ENCODE measurements around the gene FASTKD1.

DNA sequence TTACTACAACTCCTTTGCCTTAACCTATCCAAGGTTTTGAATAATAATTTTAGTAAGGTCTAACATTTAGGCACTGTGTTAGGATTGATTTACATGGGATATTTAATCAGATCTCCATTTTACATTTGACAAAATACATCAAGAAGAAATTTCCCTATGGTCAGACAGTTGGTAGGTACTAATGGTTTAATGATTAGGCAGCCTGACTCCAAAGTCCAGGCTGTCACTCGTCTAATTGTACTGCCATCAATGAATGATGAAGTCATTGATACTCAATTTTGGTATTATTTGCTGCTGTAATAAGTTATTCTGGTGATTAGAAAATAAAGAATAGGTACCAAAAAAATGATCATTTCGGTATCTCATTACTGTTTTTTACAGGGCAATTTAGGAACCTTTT lies 80.3 kb downstream of the FASTKD1 start:
- no peak for TF ChIP-seq POLR2A (IDR thresholded peaks at IDR 0.05)
- TF ChIP-seq, protein P1, sequence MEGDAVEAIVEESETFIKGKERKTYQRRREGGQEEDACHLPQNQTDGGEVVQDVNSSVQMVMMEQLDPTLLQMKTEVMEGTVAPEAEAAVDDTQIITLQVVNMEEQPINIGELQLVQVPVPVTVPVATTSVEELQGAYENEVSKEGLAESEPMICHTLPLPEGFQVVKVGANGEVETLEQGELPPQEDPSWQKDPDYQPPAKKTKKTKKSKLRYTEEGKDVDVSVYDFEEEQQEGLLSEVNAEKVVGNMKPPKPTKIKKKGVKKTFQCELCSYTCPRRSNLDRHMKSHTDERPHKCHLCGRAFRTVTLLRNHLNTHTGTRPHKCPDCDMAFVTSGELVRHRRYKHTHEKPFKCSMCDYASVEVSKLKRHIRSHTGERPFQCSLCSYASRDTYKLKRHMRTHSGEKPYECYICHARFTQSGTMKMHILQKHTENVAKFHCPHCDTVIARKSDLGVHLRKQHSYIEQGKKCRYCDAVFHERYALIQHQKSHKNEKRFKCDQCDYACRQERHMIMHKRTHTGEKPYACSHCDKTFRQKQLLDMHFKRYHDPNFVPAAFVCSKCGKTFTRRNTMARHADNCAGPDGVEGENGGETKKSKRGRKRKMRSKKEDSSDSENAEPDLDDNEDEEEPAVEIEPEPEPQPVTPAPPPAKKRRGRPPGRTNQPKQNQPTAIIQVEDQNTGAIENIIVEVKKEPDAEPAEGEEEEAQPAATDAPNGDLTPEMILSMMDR (IDR thresholded peaks at IDR 0.05): no peak

Data from Peyer's patch (tissue), 4 donors.